ENCODE results near the gene EYS.

The EYS gene

GRCh38 chr6:65199121-65199520 lies 507.9 kb downstream of the EYS start:
- DNase-seq = no peak

GRCh38 chr6:65191471-65191870 lies 515.6 kb downstream of the EYS start:
- DNase-seq = peak; percentile 3

GRCh38 chr6:65189236-65189881 lies 517.7 kb downstream of the EYS start:
- no peak for DNase-seq

GRCh38 chr6:65186826-65187225 lies 520.2 kb downstream of the EYS start:
- DNase-seq = no peak

- no peak for DNase-seq
These were observed 524.3 kb downstream of the EYS start for GRCh38 chr6:65182681-65183080.

- DNase-seq = no peak
These were observed 536.8 kb downstream of the EYS start for GRCh38 chr6:65170273-65170672.

GRCh38 chr6:65161661-65162060 lies 545.4 kb downstream of the EYS start:
- DNase-seq = no peak

- no peak for DNase-seq
These were observed 550.0 kb downstream of the EYS start for GRCh38 chr6:65157025-65157424.

GRCh38 chr6:65155083-65155482 lies 551.9 kb downstream of the EYS start:
- DNase-seq = no peak

- no peak for DNase-seq
These were observed 557.2 kb downstream of the EYS start for GRCh38 chr6:65149841-65150240.

GRCh38 chr6:65148839-65149238 lies 558.2 kb downstream of the EYS start:
- no peak for DNase-seq

- DNase-seq = no peak
These were observed 571.5 kb downstream of the EYS start for GRCh38 chr6:65135567-65135966.

GRCh38 chr6:65126667-65127066 lies 580.4 kb downstream of the EYS start:
- no peak for DNase-seq

- DNase-seq = no peak
These were observed 583.5 kb downstream of the EYS start for GRCh38 chr6:65123521-65123920.

- no peak for DNase-seq
These were observed 589.1 kb downstream of the EYS start for GRCh38 chr6:65117817-65118409.

GRCh38 chr6:65116326-65116725 lies 590.7 kb downstream of the EYS start:
- no peak for DNase-seq

GRCh38 chr6:65113581-65113980 lies 593.4 kb downstream of the EYS start:
- no peak for DNase-seq

- DNase-seq = no peak
These were observed 594.6 kb downstream of the EYS start for GRCh38 chr6:65112435-65112834.

GRCh38 chr6:65110031-65110430 lies 597.0 kb downstream of the EYS start:
- no peak for DNase-seq

GRCh38 chr6:65098349-65098748 lies 608.7 kb downstream of the EYS start:
- DNase-seq = no peak

- DNase-seq = no peak
These were observed 615.5 kb downstream of the EYS start for GRCh38 chr6:65091561-65091960.

- no peak for DNase-seq
These were observed 618.5 kb downstream of the EYS start for GRCh38 chr6:65088575-65088974.

- peak; percentile 3 for DNase-seq
These were observed 625.3 kb downstream of the EYS start for GRCh38 chr6:65081756-65082155.

GRCh38 chr6:65075705-65076230 lies 631.3 kb downstream of the EYS start:
- DNase-seq = no peak

GRCh38 chr6:65072500-65072899 lies 634.5 kb downstream of the EYS start:
- DNase-seq = no peak

All from eye (tissue), 1 donor.